Measurements from ENCODE around the gene IGFBP3.
"Not testable (repeated sequence)": the region's sequence is repeated elsewhere in the genome, so short reads cannot be mapped to it uniquely, and the experiment has no call there.

The IGFBP3 gene
- total RNA-seq, result 3.0 to 29.9 reads per million in 2 experiments

- DNase-seq (ENCODE audit: low read depth), result no peak
These were observed at the start of gene IGFBP3 for GRCh38 chr7:45920502-45921380. Gene IGFBP3 (minus strand): TSS chr7:45921272. CDS start chr7:45921140, 132 bp downstream.

GRCh38 chr7:45970454-45970853, 49.4 kb upstream of the IGFBP3 start:
- DNase-seq (ENCODE audit: low read depth), result no peak

- no peak for DNase-seq (ENCODE audit: low read depth)
These were observed 48.9 kb upstream of the IGFBP3 start for GRCh38 chr7:45969940-45970339.

- no peak for DNase-seq (ENCODE audit: low read depth)
These were observed 47.9 kb upstream of the IGFBP3 start for GRCh38 chr7:45968856-45969541.

- DNase-seq (ENCODE audit: low read depth), result no peak
These were observed 47.2 kb upstream of the IGFBP3 start for GRCh38 chr7:45968312-45968711.

GRCh38 chr7:45967591-45968157, 46.6 kb upstream of the IGFBP3 start:
- DNase-seq (ENCODE audit: low read depth), result no peak

GRCh38 chr7:45962861-45963260, 41.8 kb upstream of the IGFBP3 start:
- DNase-seq (ENCODE audit: low read depth), result no peak

GRCh38 chr7:45957721-45958120, 36.6 kb upstream of the IGFBP3 start:
- DNase-seq (ENCODE audit: low read depth), result no peak

- no peak for DNase-seq (ENCODE audit: low read depth)
These were observed 34.2 kb upstream of the IGFBP3 start for GRCh38 chr7:45955286-45955685.

GRCh38 chr7:45953055-45953454, 32.0 kb upstream of the IGFBP3 start:
- DNase-seq (ENCODE audit: low read depth), result not testable (repeated sequence)

- DNase-seq (ENCODE audit: low read depth), result no peak
These were observed 23.0 kb upstream of the IGFBP3 start for GRCh38 chr7:45944058-45944457.

GRCh38 chr7:45940939-45941338, 19.9 kb upstream of the IGFBP3 start:
- no peak for DNase-seq (ENCODE audit: low read depth)

GRCh38 chr7:45940237-45940781, 19.2 kb upstream of the IGFBP3 start:
- not testable (repeated sequence) for DNase-seq (ENCODE audit: low read depth)

GRCh38 chr7:45939574-45939973, 18.5 kb upstream of the IGFBP3 start:
- DNase-seq (ENCODE audit: low read depth), result no peak

GRCh38 chr7:45938626-45939302, 17.7 kb upstream of the IGFBP3 start:
- DNase-seq (ENCODE audit: low read depth), result no peak

- no peak for DNase-seq (ENCODE audit: low read depth)
These were observed 16.8 kb upstream of the IGFBP3 start for GRCh38 chr7:45937862-45938261.

GRCh38 chr7:45937301-45937700, 16.2 kb upstream of the IGFBP3 start:
- no peak for DNase-seq (ENCODE audit: low read depth)

GRCh38 chr7:45930967-45931366, 9.9 kb upstream of the IGFBP3 start:
- DNase-seq (ENCODE audit: low read depth), result no peak

- DNase-seq (ENCODE audit: low read depth), result no peak
These were observed 6.6 kb upstream of the IGFBP3 start for GRCh38 chr7:45927721-45928120.

GRCh38 chr7:45924283-45924682, 3.2 kb upstream of the IGFBP3 start:
- DNase-seq (ENCODE audit: low read depth), result no peak

- no peak for DNase-seq (ENCODE audit: low read depth)
These were observed 2.7 kb upstream of the IGFBP3 start for GRCh38 chr7:45923818-45924217.

- DNase-seq (ENCODE audit: low read depth), result peak; percentile 16
These were observed 2.2 kb upstream of the IGFBP3 start for GRCh38 chr7:45923290-45923689.

Measured in T follicular helper cell (primary cell).